GM10847 (cell line): ENCODE data around the gene PRPF39.

Experiments
- POLR2A ChIP-seq: IDR thresholded peaks from 2 replicates; pipeline ENCODE4 v1.6.1; 2011; ENCODE audit not compliant: insufficient read length; ENCODE audit errors: extremely low read depth

Gene PRPF39

DNA sequence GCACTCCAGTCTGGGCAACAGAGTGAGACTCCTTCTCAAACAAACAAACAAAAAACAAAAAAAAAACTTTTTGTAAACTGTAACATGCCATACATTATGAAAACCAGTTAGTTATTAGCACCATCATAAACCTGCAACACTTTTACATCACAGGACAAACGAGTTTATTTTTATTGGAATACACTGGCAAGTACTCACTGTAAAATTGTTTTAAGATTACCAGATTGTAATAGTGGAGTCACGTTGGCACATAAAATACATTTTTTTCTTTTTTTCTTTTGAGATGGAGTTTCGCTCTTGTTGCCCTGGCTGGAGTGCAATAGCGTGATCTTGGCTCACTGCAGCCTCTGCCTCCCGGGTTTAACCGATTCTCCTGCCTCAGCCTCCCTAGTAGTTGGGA, 34.7 kb downstream of the PRPF39 start:
- TF ChIP-seq POLR2A = no peak

DNA sequence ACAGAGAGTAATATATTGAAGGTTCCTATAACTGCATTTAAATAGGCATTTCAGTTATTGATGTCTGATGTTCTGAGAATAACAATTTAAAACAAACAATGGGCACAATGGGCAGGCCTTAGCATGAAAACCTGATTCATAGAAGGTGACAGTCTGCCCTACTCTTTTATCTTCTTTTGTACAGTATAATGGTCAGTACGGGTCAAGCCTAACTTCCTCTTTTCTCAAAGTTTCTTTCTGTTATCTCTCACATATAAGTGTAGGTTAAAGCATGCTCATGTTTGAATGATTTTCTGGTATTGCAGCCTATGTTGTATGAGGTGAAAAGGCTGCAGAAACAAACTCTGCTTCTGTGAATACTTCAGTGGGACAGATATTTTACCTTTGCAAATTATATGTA, 36.2 kb downstream of the PRPF39 start:
- TF ChIP-seq POLR2A = no peak

DNA sequence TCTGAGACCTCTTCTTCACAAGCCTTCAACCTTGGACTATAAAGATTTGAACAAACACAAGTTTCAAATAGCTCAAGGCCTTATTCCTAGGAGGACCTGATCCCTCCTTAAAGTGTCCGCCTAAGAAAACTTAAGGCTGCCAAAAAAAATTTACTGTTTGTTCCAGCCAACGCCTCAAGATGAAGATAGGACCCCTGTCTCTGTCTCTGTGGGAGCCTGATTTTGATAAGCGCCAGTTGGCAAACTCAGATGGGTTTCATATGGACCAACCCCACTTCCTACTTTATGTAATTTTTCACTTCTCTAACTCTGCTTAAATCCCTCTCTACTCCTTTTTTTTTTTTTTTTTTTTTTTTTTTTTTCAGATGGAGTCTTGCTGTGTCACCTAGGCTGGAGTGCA, 39.4 kb downstream of the PRPF39 start:
- TF ChIP-seq POLR2A = no peak

DNA sequence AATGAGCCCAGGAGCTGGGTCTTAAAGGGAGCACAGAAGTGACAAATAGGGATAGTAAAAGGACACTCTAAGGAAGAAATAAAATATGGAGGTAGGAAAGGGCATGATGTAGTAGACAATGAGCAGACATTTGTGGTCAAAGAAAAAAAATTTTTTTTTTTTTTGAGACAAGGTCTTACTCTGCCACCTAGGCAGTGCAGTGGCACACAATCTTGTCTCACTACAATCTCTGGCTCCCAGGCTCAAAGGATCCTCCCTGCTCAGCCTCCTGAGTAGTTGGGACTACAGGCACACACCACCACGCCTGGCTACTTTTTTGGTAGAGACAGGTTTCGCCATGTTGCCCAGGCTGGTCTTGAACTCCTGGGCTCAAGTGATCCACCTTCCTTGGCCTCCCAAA, 41.8 kb downstream of the PRPF39 start:
- TF ChIP-seq POLR2A = no peak

DNA sequence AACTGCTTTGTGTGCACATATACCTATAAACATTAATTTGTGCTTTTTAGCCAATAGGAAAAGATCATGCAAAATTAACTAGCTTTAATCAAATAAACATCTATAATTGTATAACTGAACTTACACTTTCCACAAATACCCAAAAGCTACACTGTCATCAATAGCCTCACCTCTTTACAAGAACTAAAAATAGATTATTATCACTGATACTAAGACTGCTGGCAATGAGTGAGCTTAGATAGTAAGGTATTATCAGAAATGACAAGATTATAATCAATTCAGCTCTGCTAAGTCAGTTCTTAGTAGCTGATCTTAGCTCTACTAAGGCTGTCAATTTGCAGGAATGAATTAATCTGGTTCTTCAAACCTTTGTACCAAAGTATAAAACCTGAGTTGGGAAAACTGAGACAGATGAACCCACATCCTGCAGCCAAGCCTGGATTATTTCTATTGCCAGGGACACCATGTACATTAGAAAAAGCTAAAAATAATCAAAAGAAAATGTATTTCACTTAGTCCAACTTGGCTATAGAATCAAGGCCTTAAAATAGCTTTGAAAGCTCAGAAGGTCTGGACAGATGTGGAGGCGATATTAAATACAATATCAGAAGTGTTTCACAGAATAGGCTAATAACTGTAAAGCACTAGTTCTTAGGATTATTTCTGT, 45.2 kb downstream of the PRPF39 start:
- no peak for TF ChIP-seq POLR2A

DNA sequence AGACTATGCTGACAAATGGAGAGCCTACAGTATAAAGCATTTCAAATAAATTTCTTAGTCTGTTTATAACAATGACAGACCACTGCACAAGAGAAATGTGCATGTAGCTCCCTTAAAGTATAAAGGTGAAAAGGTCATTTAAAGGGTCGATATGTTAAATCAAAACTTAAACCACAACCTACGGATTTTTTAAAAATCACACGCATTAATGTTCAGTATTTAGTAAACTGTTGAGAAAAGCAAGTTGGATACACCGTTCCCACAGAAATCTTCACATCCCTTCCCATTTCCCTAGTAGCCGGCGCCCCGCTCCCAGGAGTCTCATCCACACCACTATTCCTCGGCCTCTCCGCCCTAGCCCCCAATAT, 49.8 kb downstream of the PRPF39 start:
- no peak for TF ChIP-seq POLR2A

DNA sequence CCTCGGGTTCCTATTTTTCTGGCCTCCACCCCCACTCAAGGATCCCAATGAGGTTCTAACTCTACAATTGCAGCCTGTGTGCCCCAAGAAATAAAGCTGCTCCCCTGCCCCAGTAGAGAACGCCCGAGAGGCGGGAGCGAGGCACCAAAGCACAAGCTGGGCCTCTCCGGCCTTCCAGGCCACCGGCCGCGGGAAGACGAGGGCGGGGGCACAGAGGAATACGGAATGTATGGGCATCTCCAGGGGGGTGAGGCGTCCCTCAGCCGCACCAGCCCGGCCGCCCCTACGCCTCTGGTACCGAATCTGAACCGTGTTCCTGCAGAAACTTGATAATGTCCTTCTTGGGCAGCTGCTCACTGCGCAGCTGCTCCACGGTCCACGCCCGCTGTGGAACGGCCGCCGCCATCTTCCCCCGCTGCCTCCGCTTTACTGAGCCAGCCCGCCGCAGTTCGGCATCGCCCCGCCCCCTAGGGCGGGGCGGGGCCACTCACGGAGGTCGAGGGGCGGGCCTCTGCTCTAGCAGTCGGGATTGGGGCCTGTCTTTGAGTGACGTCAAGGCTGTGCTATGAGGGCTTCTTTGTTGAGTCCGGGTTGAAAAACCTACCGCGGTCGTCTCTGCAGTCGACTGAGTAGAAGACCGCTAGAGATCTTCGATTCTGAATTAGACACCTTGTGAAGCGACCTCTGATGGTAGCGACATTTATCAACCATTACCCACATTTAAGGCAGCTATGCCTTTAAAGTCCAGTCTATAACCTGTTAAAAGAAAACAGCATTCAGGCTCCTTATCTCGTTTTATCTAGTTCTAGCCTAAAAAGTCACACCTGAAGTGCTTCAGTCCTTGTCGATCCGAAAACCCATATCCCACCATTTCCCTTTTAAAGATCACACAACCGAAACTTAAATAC, 50.4 kb downstream of the PRPF39 start, which contains the start of gene FKBP3:
Gene FKBP3, minus strand, starts transcription at position 431 of the 908 bp plus-strand sequence. Its CDS starts 25 bp downstream, at position 406.
- TF ChIP-seq POLR2A = peak; percentile 87

DNA sequence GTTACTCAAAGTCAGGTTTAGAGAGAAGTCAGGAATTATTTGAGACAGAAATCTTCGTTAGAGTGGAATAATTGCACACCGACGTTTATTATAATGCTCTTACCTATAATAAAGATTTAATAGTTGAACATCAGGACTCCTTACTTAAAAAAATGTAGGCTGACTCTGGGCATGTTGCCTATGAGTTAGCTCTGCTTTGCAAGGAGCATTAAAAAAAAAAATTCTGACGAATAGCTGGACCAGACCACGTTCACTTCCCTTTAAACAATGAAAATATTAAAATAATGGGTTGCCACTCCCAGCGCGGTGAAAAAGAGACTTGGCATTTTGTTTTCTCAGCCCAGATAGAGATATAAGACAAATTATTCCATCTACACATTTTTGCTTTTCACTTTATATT, 51.2 kb downstream of the PRPF39 start:
- TF ChIP-seq POLR2A = no peak

DNA sequence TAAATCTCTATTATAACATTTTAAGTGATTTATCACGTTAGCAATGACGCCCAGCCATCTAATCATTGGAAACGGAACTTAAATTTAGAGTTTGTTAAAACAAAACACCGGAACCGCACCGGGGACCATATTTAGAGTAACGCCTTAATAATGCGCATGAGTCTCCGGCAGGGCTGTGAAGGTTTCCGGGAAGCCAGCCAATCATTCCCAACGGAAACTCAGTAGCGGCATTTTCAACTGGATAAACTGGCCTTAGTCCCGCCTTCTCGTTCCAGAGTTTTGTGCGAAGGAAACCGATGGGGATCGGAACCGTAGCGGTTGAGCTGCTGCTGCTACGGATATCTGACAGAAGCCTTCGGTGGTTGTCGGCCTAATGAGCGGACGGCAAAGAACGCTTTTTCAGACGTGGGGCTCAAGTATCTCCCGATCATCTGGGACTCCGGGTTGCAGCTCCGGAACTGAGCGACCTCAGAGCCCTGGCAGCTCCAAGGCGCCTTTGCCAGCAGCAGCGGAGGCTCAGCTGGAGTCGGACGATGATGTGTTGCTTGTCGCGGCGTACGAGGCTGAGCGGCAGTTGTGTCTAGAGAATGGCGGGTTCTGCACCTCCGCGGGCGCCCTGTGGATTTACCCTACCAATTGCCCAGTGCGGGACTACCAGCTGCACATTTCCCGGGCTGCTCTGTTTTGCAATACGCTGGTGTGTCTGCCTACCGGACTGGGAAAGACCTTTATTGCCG, 51.9 kb downstream of the PRPF39 start, which contains the start of gene FANCM:
Gene FANCM, plus strand, starts transcription at position 272 of the 737 bp plus-strand sequence. Its CDS starts 102 bp downstream, at position 374.
- peak; percentile 80 for TF ChIP-seq POLR2A

DNA sequence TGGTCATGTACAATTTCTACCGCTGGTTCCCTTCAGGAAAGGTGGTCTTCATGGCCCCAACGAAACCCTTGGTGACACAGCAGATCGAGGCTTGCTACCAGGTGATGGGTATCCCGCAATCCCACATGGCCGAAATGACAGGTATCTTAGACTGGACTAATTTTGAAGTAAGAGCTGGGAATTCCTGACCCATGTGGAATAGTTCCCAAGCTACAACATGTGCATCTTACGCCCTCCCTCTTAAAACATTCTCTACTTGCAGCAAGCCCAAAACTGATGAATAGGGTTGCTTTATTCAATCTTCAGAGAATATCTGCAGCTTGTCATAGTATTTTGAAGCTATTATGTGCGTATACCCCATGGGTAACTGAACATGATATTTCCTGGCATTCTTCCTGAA, 52.5 kb downstream of the PRPF39 start:
- TF ChIP-seq POLR2A = no peak

DNA sequence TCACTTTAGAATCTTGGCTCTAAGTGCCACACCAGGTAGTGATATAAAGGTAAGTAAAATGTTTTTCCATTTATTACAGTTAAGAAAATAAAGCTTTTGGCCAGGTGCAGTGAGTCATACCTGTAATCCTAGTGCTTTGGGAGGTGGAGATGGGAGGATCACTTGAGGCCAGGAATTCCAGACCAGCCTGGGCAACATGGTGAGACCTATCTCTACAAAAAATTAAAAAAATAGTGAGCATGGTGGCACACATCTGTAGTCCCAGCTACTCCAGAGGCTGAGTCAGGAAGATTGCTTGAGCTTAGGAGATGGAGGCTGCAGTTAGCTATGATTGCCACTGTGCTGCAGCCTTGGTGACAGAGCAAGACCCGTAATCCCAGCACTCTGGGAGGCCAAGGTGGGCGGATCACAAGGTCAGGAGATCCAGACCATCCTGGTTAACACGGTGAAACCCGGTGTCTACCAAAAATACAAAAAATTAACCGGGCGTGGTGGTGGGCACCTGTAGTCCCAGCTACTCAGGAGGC, 56.8 kb downstream of the PRPF39 start:
- no peak for TF ChIP-seq POLR2A

DNA sequence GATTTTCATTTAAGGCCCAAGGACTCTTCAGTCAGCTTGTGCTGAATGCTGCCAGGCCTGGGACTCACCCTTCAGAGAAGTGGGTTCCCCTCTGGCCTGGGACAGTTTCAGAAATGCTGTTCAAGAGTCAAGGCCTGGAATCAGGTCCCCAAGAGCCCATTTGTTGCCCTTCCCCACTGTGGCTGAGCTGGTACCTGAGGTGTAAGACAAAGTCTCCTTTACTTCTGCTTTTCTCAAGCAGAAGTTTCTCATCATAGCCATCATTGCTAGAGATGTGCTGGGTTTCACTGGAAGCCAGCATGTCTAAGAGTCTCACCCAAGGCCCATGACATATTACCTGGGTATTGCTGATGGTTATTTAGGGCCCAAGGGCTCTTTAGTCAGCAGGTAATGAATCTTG, 60.7 kb downstream of the PRPF39 start:
- TF ChIP-seq POLR2A = no peak

DNA sequence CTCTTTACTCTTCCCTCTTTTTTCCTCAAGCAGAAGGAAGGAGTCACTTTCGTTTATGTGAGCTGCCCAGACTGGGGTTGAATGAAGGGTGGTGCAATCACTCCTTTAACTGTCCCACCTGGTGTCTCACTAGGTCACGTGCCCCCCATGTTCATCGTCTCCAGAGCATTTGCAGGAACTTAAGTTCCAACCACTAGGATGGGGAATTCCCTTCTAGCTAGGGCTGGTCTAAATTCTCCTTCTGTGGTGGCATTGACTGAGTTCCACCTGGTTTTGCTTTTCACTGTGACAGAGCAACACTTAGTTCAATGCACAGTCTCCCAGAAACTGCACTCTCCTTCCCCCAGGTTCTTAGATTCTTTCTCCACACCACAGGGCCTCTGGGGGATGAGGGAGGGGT, 61.3 kb downstream of the PRPF39 start:
- no peak for TF ChIP-seq POLR2A

DNA sequence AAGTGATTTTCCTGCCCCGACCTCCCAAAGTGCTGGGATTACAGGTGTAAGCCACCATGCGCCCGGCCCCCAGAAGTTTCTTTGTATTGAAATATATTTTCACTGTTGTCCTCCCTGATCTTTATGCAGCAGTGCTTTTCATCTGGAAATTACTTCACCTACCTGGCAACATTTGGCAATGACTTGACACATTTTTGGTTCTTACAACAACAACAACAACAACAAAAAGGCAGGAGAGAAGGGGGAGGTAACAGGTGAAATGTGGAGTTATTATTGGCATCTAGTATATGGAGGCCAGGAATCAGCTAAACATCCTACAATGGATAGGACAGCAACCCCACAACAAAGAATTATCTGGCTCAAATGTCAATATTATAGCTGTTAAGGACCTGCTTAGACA, 65.7 kb downstream of the PRPF39 start:
- no peak for TF ChIP-seq POLR2A

DNA sequence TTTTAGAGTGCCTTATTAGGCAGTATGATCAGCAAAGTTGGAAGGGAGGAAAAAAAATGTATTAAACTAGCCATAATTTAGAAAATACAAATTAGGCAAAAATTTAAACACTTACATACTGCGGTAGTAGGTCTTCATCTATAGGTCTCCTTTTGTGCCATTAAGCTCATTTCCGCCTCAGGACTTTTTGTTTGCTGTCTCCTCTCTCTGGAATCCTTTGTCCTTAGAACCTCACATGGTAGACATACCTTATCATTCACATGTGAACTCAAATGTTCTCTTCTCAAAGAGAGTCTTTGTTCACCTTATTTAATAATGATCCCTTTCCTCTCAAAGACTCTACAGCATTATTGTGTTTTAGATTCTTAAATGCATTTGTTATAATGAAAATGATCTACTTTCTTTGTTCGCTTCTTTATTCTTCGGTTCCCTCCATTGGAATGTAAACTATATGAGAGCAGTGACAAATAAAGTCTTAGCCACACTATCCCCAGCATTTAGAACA, 66.5 kb downstream of the PRPF39 start:
- no peak for TF ChIP-seq POLR2A
